ENCODE measurements around the gene BACH1. TPM values are rescaled to one million over a fixed set of nuclear protein-coding genes. Genes with fewer than 3 reads are reported as not detected.

Gene BACH1
- total RNA-seq, 2 experiments from 2014 or later = 18.6 to 38.4 TPM

GRCh38 chr21:29261555-29262540 is 36.9 kb upstream of the BACH1 start:
- ChIA-PET CTCF (ENCODE audit: unreplicated experiment) (no interaction called here), POLR2A (interaction anchor here (0.5 to 1.2 kb wide), 4 partner anchors 14 to 249 kb away, joined by 3 to 7 read pairs (median 5); no protein-coding TSS in a partner anchor)
- no peak for DNase-seq (ENCODE audit: low spot score)
- Histone ChIP-seq H3K9me3 (ENCODE audit: low read length) (no peaks in the 10 kb centered on the region), H2AFZ (ENCODE audit: low read length) (no peak overlapping the region), H3K4me3 (ENCODE audit: low read depth, low read length, poor library complexity, severe bottlenecking) (no peak overlapping the region), H3K9me2 (ENCODE audit: insufficient read depth, low read length) (no peaks in the 10 kb centered on the region), H3K27ac (ENCODE audit: low read depth, low read length, poor library complexity, severe bottlenecking) (no peak overlapping the region), H3K4me1 (ENCODE audit: insufficient read depth, low read length, poor library complexity, severe bottlenecking) (no peaks in the 10 kb centered on the region), H3K4me2 (ENCODE audit: low read length) (no peak overlapping the region), H3K79me2 (ENCODE audit: insufficient read depth, low read depth, low read length) (no peaks in the 10 kb centered on the region), H3K36me3 (ENCODE audit: insufficient read depth, low read length) (no peaks in the 10 kb centered on the region), H4K20me1 (ENCODE audit: insufficient read depth, low read length) (no peaks in the 10 kb centered on the region)
- no TSS peak for BruUV-seq (replicated peaks)
- no peak for TF ChIP-seq CTCF (conservative IDR thresholded peaks at IDR 0.05; ENCODE audit: low read length)
- no peak for TF ChIP-seq EZH2phosphoT487 (IDR thresholded peaks at IDR 0.05; ENCODE audit: borderline replicate concordance, low read depth, low read length)
- intact Hi-C loops (cut with micrococcal nuclease; ENCODE audit: unreplicated experiment) = no loop called here

GRCh38 chr21:29264721-29265120 is 34.0 kb upstream of the BACH1 start:
- CTCF ChIA-PET (ENCODE audit: unreplicated experiment) = no interaction called here
- intact Hi-C loops (cut with micrococcal nuclease; ENCODE audit: unreplicated experiment) = no loop called here

More at GRCh38 chr21:29264721-29265120, 34.0 kb upstream of the BACH1 start:
- no peak for DNase-seq (ENCODE audit: low spot score)
- Histone ChIP-seq H3K36me3 (ENCODE audit: insufficient read depth, low read length) (no peaks in the 10 kb centered on the region), H3K4me3 (ENCODE audit: low read depth, low read length, poor library complexity, severe bottlenecking) (no peak overlapping the region), H3K79me2 (ENCODE audit: insufficient read depth, low read depth, low read length) (no peaks in the 10 kb centered on the region), H2AFZ (ENCODE audit: low read length) (no peak overlapping the region), H3K9me3 (ENCODE audit: low read length) (no peaks in the 10 kb centered on the region), H3K4me2 (ENCODE audit: low read length) (no peak overlapping the region), H4K20me1 (ENCODE audit: insufficient read depth, low read length) (no peaks in the 10 kb centered on the region), H3K4me1 (ENCODE audit: insufficient read depth, low read length, poor library complexity, severe bottlenecking) (no peaks in the 10 kb centered on the region), H3K27ac (ENCODE audit: low read depth, low read length, poor library complexity, severe bottlenecking) (no peak overlapping the region), H3K9me2 (ENCODE audit: insufficient read depth, low read length) (no peaks in the 10 kb centered on the region)
- POLR2A ChIA-PET = no interaction called here
- no TSS peak for BruUV-seq (replicated peaks)
- TF ChIP-seq EZH2phosphoT487 (IDR thresholded peaks at IDR 0.05; ENCODE audit: borderline replicate concordance, low read depth, low read length) = no peak
- no peak for TF ChIP-seq CTCF (conservative IDR thresholded peaks at IDR 0.05; ENCODE audit: low read length)

All from OCI-LY7 (cell line).